ENCODE measurements around the gene APLF. TPM values are rescaled to one million over a fixed set of nuclear protein-coding genes. Genes with fewer than 3 reads are reported as not detected.

Gene APLF
- total and polyA plus RNA-seq, 4 donors: 0.18 to 3.8 (median 1.0) TPM

Other genes starting within 250 kb of the APLF start
- gene PPP3R1, start 215.1 kb upstream of the APLF start, total RNA-seq: 10 to 100 TPM; 22.5 to 42.5 TPM
- gene PPP3R1, start 215.1 kb upstream of the APLF start, polyA plus RNA-seq: 10 to 100 TPM in 1 of 2 donors, 1 to 10 TPM in 1; 2.4 to 14.1 TPM
- gene CNRIP1, start 147.6 kb upstream of the APLF start, total RNA-seq: 10 to 100 TPM in 1 of 2 donors, 1 to 10 TPM in 1; 2.8 to 26.4 TPM
- 1 to 10 TPM; 2.9 to 3.3 TPM for gene CNRIP1, start 147.6 kb upstream of the APLF start, polyA plus RNA-seq
- gene PLEK, start 102.3 kb upstream of the APLF start, total RNA-seq: 10 to 100 TPM in 1 of 2 donors, 1 to 10 TPM in 1; 5.3 to 40.6 TPM
- gene PLEK, start 102.3 kb upstream of the APLF start, polyA plus RNA-seq: 1 to 10 TPM; 2.6 to 3.9 TPM
- gene FBXO48, start 291 bp upstream of the APLF start, total RNA-seq: under 1 TPM; 0.75 TPM
- 1 to 10 TPM in 1 of 2 donors, under 1 TPM in 1; 0.45 to 1.0 TPM for gene FBXO48, start 291 bp upstream of the APLF start, polyA plus RNA-seq
- under 1 TPM in 1 of 2 donors, not detected in 1; 0.05 TPM for gene PROKR1, start 176.0 kb downstream of the APLF start, total RNA-seq
- gene PROKR1, start 176.0 kb downstream of the APLF start, polyA plus RNA-seq: under 1 TPM in 1 of 2 donors, not detected in 1; 0.02 TPM

Data from liver (tissue), 4 donors.